Endothelial cell of umbilical vein (primary cell): ENCODE data around the gene INKA2. TPM values are rescaled to one million over a fixed set of nuclear protein-coding genes. Genes with fewer than 3 reads are reported as not detected.

Experiments used
- BruUV-seq: library from RNA; stranded (reverse); fragments of 400-500 nt; replicated peaks from 2 replicates; lab custom pipeline; 2021; lab: Mats Ljungman, UMichigan
- CTCF ChIA-PET: fragments of 300-600, 350-600 bp; sonication (Branson Sonifier 250); formaldehyde crosslinking; loops from one replicate; lab custom pipeline; 2021; ENCODE audit warnings: antibody characterized with exemption, inconsistent platforms; lab: Charles Lee
- POLR2A ChIA-PET: fragments of 300-600, 350-600 bp; sonication (Branson Sonifier 250); formaldehyde crosslinking; loops from one replicate; lab custom pipeline; 2021; ENCODE audit warnings: antibody characterized with exemption, inconsistent platforms; lab: Charles Lee
- DNase-seq: peaks from one replicate; pipeline ENCODE4 v3.0.0-alpha.2; 2011; ENCODE audit warnings: low read depth, low spot score
- FAIRE-seq: peaks from 2 replicates; lab custom pipeline; 2011; peaks lifted over from hg19 to GRCh38; lab: Jason Lieb, UNC
- H2AFZ ChIP-seq: 2 replicates; pipeline ENCODE4 v1.6.0; 2012; ENCODE audit warnings: low read depth, low read length, control low read depth, inconsistent platforms
- H3K27ac ChIP-seq: 2 replicates; pipeline ENCODE4 v1.5.1; 2011; ENCODE audit warnings: low read depth, mild to moderate bottlenecking, control low read depth, low read length, moderate library complexity; ENCODE audit not compliant: insufficient read depth
- H3K27me3 ChIP-seq, 2 experiments: 2 replicates each; pipeline versions ENCODE4 v1.6.0 to v1.6.1; 2011; ENCODE audit warnings: low read length in 2 of 2, mixed read lengths in 1 of 2; ENCODE audit not compliant: control insufficient read depth in 2 of 2, insufficient read depth in 2 of 2
- H3K36me3 ChIP-seq, 2 experiments: 2 replicates in 1 of 2; 3 replicates in 1 of 2; pipeline ENCODE4 v1.5.1; 2011; ENCODE audit warnings: low read length in 2 of 2, mild to moderate bottlenecking in 1 of 2, moderate library complexity in 1 of 2; ENCODE audit not compliant: control insufficient read depth in 2 of 2, insufficient read depth in 2 of 2; ENCODE audit errors: extremely low read depth in 1 of 2
- H3K4me1 ChIP-seq: 3 replicates; pipeline ENCODE4 v1.5.1; 2011; ENCODE audit warnings: mild to moderate bottlenecking, low read length; ENCODE audit not compliant: control insufficient read depth, insufficient read depth; ENCODE audit errors: extremely low read depth
- H3K4me2 ChIP-seq: 2 replicates; pipeline ENCODE4 v1.6.1; 2011; ENCODE audit warnings: low read length, control low read depth, mixed read lengths; ENCODE audit not compliant: insufficient read depth
- H3K4me3 ChIP-seq, 3 experiments: fragments of 200-600 bp in 1 of 3; sonication (generic), shearing (Covaris generic) in 1 of 3; replicated peaks in 1 of 3; 2 replicates each; pipeline ENCODE4 v1.5.1; 2011 to 2016; ENCODE audit warnings: control low read depth in 3 of 3, low read length in 3 of 3, mild to moderate bottlenecking in 2 of 3, inconsistent platforms in 1 of 3, low read depth in 1 of 3, moderate library complexity in 1 of 3; ENCODE audit not compliant: insufficient read depth in 1 of 3
- H3K79me2 ChIP-seq: 2 replicates; pipeline ENCODE4 v1.6.0; 2012; ENCODE audit warnings: low read length, inconsistent platforms; ENCODE audit not compliant: control insufficient read depth, insufficient read depth
- H3K9ac ChIP-seq: replicated peaks from 2 replicates; pipeline ENCODE3; 2011; ENCODE audit warnings: low read length, control low read depth; ENCODE audit not compliant: insufficient read depth; ENCODE audit errors: extremely low read depth
- H3K9me1 ChIP-seq: replicated peaks from 3 replicates; pipeline ENCODE4 v1.6.0; 2011; ENCODE audit warnings: mild to moderate bottlenecking, low read length; ENCODE audit not compliant: control insufficient read depth, insufficient read depth; ENCODE audit errors: extremely low read depth
- H3K9me3 ChIP-seq: replicated peaks from 2 replicates; pipeline ENCODE4 v1.5.1; 2012; ENCODE audit warnings: low read length, inconsistent platforms; ENCODE audit not compliant: control insufficient read depth, insufficient read depth
- H4K20me1 ChIP-seq: replicated peaks from 2 replicates; pipeline ENCODE3; 2011; ENCODE audit warnings: mild to moderate bottlenecking, low read length; ENCODE audit not compliant: control insufficient read depth, insufficient read depth; ENCODE audit errors: extremely low read depth
- CTCF ChIP-seq, 2 donors: IDR thresholded peaks; 1 replicate in 1 of 2; 2 replicates in 1 of 2; pipeline ENCODE4 v1.5.1; 2011; ENCODE audit warnings: low read length in 2 of 2, mild to moderate bottlenecking in 2 of 2, moderate library complexity in 2 of 2, control low read depth in 1 of 2, inconsistent platforms in 1 of 2, low read depth in 1 of 2; ENCODE audit not compliant: insufficient read depth in 1 of 2; ENCODE audit errors: extremely low read depth in 1 of 2
- EZH2 ChIP-seq: IDR thresholded peaks from 2 replicates; pipeline ENCODE4 v1.6.1; 2012; ENCODE audit warnings: borderline replicate concordance, low read depth, mild to moderate bottlenecking, moderate library complexity, low read length, inconsistent platforms; ENCODE audit not compliant: severe bottlenecking
- FOS ChIP-seq: IDR thresholded peaks from 2 replicates; pipeline ENCODE4 v1.6.1; 2011; ENCODE audit warnings: mild to moderate bottlenecking, low read length, moderate library complexity, borderline replicate concordance; ENCODE audit not compliant: insufficient read depth
- GATA2 ChIP-seq: IDR thresholded peaks from 2 replicates; pipeline ENCODE4 v1.7.0; 2011; ENCODE audit warnings: low read depth, mild to moderate bottlenecking, moderate library complexity, mixed read lengths, low read length; ENCODE audit not compliant: insufficient read length, insufficient read depth
- JUN ChIP-seq: IDR thresholded peaks from 2 replicates; pipeline ENCODE4 v1.6.1; 2011; ENCODE audit warnings: borderline replicate concordance, low read depth; ENCODE audit not compliant: insufficient read length, insufficient read depth
- MAX ChIP-seq: IDR thresholded peaks from 2 replicates; pipeline ENCODE4 v1.6.1; 2011; ENCODE audit not compliant: insufficient read depth, insufficient read length
- MYC ChIP-seq: IDR thresholded peaks from one replicate; pipeline ENCODE4 v1.6.1; 2011; ENCODE audit warnings: mild to moderate bottlenecking, low read depth, low read length
- POLR2A ChIP-seq: IDR thresholded peaks from 2 replicates; pipeline ENCODE4 v1.6.1; 2012; ENCODE audit warnings: low read depth, mild to moderate bottlenecking, control low read depth, low read length
- POLR2AphosphoS5 ChIP-seq: IDR thresholded peaks from 2 replicates; pipeline ENCODE4 v1.6.1; 2012; ENCODE audit warnings: low read depth, mild to moderate bottlenecking, control low read depth, low read length, moderate library complexity; ENCODE audit not compliant: insufficient read depth
- dilution Hi-C: fragments of 300-500 bp; cut with MboI; formaldehyde crosslinking; loops from one replicate; pipeline ENCODE4 v1.15.0; 2019; ENCODE audit warnings: low sequenced_read_pairs; ENCODE audit not compliant: extremely low pct_ligation_motif_present
- intact Hi-C: fragments of 100-400 bp; cut with micrococcal nuclease; formaldehyde crosslinking; loops from one replicate; pipeline ENCODE4 v1.10.0; 2022
- polyA plus RNA-seq, 4 experiments: library from polyadenylated mRNA; depleted of rRNA in 3 of 4; stranded (reverse) in 3 of 4; unstranded in 1 of 4; fragments of >200 nt; gene quantifications; 2 replicates each; pipeline versions ENCODE4 v1.2.1 to v1.2.3, GENCODE V29; 2011 to 2012; ENCODE audit warnings: missing spikeins in 1 of 4
- total RNA-seq: library from RNA; stranded (reverse); gene quantifications from 2 replicates; pipeline ENCODE4 v1.2.3, GENCODE V29; 2021

INKA2 gene
- total and polyA plus RNA-seq, 2 donors (not counting 3 experiments of a cell fraction or from before 2014, with no cell fraction given): 2.4 to 7.8 TPM

DNA sequence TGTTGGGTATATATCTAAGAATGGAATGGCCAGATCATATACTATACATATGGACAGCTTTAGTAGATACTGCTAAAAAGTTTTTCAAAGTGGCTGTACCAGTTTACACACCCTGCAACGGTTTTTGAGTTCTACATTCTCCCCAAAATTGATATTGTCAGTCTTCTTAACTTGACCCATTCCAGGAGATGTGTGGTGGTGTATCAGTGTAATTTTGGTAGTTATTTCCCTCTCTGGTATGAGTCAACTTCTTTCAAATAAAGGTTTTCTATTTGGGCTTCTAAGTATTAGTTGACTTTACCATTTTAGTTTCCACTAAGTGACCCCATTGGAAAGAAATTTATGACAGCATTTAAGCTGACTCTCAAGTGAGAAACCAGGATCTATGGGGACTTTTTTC, 29.2 kb downstream of the INKA2 start:
- DNase-seq: no peak
- Histone ChIP-seq H3K4me2 (no peak overlapping the region), H3K4me1 (no peaks in the 10 kb centered on the region), H3K9ac (no peak overlapping the region), H3K9me3 (no peaks in the 10 kb centered on the region), H4K20me1 (no peaks in the 10 kb centered on the region), H3K79me2 (no peaks in the 10 kb centered on the region), H3K36me3 (peaks cover 0 to 2% of the 10 kb centered on the region in 2 experiments), H3K4me3 (no peak overlapping the region), H3K27ac (no peak overlapping the region), H3K9me1 (no peaks in the 10 kb centered on the region), H2AFZ (no peak overlapping the region), H3K27me3 (no peaks in the 10 kb centered on the region)
- dilution Hi-C loops: no loop called here
- ChIA-PET POLR2A (no interaction called here), CTCF (interaction anchor here (0.7 to 8.8 kb wide), 4 partner anchors 38 to 228 kb away, joined by 3 to 487 read pairs (median 35); no protein-coding TSS in a partner anchor)
- no peak for FAIRE-seq
- intact Hi-C loops: no loop called here
- TF ChIP-seq POLR2A: no peak
- no peak for TF ChIP-seq JUN
- no peak for TF ChIP-seq MAX
- TF ChIP-seq EZH2: no peak
- TF ChIP-seq POLR2AphosphoS5: no peak
- no peak for TF ChIP-seq FOS
- TF ChIP-seq MYC: no peak
- no peak for TF ChIP-seq GATA2
- TF ChIP-seq CTCF (IDR thresholded peaks at IDR 0.05; ENCODE audit: extremely low read depth in 1 of 2, insufficient read depth in 1 of 2, low read depth in 1 of 2, low read length in 2 of 2): no peak
- BruUV-seq: no TSS peak
